ENCODE results near the gene ADM5.
A peak's percentile ranks its signal among the peaks of the same experiment; 100 is the strongest.

Gene ADM5

GRCh38 chr19:49676136-49676783, 13.1 kb upstream of the ADM5 start:
- Histone ChIP-seq H3K36me3 (ENCODE audit: control insufficient read depth, insufficient read depth, low read length, severe bottlenecking) (no peaks in the 10 kb centered on the region), H3K9me3 (ENCODE audit: control insufficient read depth, low read length) (no peaks in the 10 kb centered on the region), H3K9ac (ENCODE audit: low read length) (peak overlapping the region; percentile 95), H3K4me1 (ENCODE audit: control insufficient read depth, insufficient read depth, low read length) (peaks cover 33% of the 10 kb centered on the region), H3K4me3 (ENCODE audit: low read length) (peak overlapping the region; percentile 80), H3K27me3 (replicated peaks; ENCODE audit: control insufficient read depth, insufficient read depth, low read length) (no peaks in the 10 kb centered on the region)
- DNase-seq (ENCODE audit: low read depth): peak; percentile 94

GRCh38 chr19:49676784-49677230, 12.6 kb upstream of the ADM5 start:
- Histone ChIP-seq H3K4me1 (ENCODE audit: control insufficient read depth, insufficient read depth, low read length) (peaks cover 36% of the 10 kb centered on the region), H3K4me3 (ENCODE audit: low read length) (peak overlapping the region; percentile 97), H3K27me3 (replicated peaks; ENCODE audit: control insufficient read depth, insufficient read depth, low read length) (no peaks in the 10 kb centered on the region), H3K36me3 (ENCODE audit: control insufficient read depth, insufficient read depth, low read length, severe bottlenecking) (peaks cover 2% of the 10 kb centered on the region), H3K9ac (ENCODE audit: low read length) (peak overlapping the region; percentile 99), H3K9me3 (ENCODE audit: control insufficient read depth, low read length) (no peaks in the 10 kb centered on the region)
- peak; percentile 100 for DNase-seq (ENCODE audit: low read depth)

GRCh38 chr19:49677231-49677900, 12.0 kb upstream of the ADM5 start, which contains the start of gene PRMT1:
TSS of gene PRMT1 (plus strand) at chr19:49677271. CDS start at chr19:49677281, 10 bp downstream.
- Histone ChIP-seq H3K36me3 (ENCODE audit: control insufficient read depth, insufficient read depth, low read length, severe bottlenecking) (peaks cover 8% of the 10 kb centered on the region), H3K9me3 (ENCODE audit: control insufficient read depth, low read length) (no peaks in the 10 kb centered on the region), H3K27me3 (replicated peaks; ENCODE audit: control insufficient read depth, insufficient read depth, low read length) (no peaks in the 10 kb centered on the region), H3K4me1 (ENCODE audit: control insufficient read depth, insufficient read depth, low read length) (peaks cover 36% of the 10 kb centered on the region), H3K4me3 (ENCODE audit: low read length) (peak within 1 kb of the TSS; percentile 97), H3K9ac (ENCODE audit: low read length) (peak within 1 kb of the TSS; percentile 99)
- DNase-seq (ENCODE audit: low read depth): peak; percentile 62

GRCh38 chr19:49677901-49678674, 11.3 kb upstream of the ADM5 start:
- DNase-seq (ENCODE audit: low read depth): peak; percentile 83
- Histone ChIP-seq H3K27me3 (replicated peaks; ENCODE audit: control insufficient read depth, insufficient read depth, low read length) (no peaks in the 10 kb centered on the region), H3K36me3 (ENCODE audit: control insufficient read depth, insufficient read depth, low read length, severe bottlenecking) (peaks cover 13% of the 10 kb centered on the region), H3K4me3 (ENCODE audit: low read length) (peak overlapping the region; percentile 97), H3K4me1 (ENCODE audit: control insufficient read depth, insufficient read depth, low read length) (peaks cover 38% of the 10 kb centered on the region), H3K9me3 (ENCODE audit: control insufficient read depth, low read length) (no peaks in the 10 kb centered on the region), H3K9ac (ENCODE audit: low read length) (peak overlapping the region; percentile 99)

GRCh38 chr19:49678985-49679770, 10.2 kb upstream of the ADM5 start:
- DNase-seq (ENCODE audit: low read depth): no peak
- Histone ChIP-seq H3K9me3 (ENCODE audit: control insufficient read depth, low read length) (no peaks in the 10 kb centered on the region), H3K27me3 (replicated peaks; ENCODE audit: control insufficient read depth, insufficient read depth, low read length) (no peaks in the 10 kb centered on the region), H3K4me1 (ENCODE audit: control insufficient read depth, insufficient read depth, low read length) (peaks cover 38% of the 10 kb centered on the region), H3K9ac (ENCODE audit: low read length) (no peak overlapping the region), H3K36me3 (ENCODE audit: control insufficient read depth, insufficient read depth, low read length, severe bottlenecking) (peaks cover 21% of the 10 kb centered on the region), H3K4me3 (ENCODE audit: low read length) (no peak overlapping the region)

- DNase-seq (ENCODE audit: low read depth): no peak
- Histone ChIP-seq H3K27me3 (replicated peaks; ENCODE audit: control insufficient read depth, insufficient read depth, low read length) (no peaks in the 10 kb centered on the region), H3K36me3 (ENCODE audit: control insufficient read depth, insufficient read depth, low read length, severe bottlenecking) (peaks cover 28% of the 10 kb centered on the region), H3K9me3 (ENCODE audit: control insufficient read depth, low read length) (no peaks in the 10 kb centered on the region), H3K4me1 (ENCODE audit: control insufficient read depth, insufficient read depth, low read length) (peaks cover 38% of the 10 kb centered on the region), H3K9ac (ENCODE audit: low read length) (peak overlapping the region; percentile 73), H3K4me3 (ENCODE audit: low read length) (no peak overlapping the region)
Measured at GRCh38 chr19:49679771-49680413, 9.5 kb upstream of the ADM5 start.

GRCh38 chr19:49680421-49681351, 8.7 kb upstream of the ADM5 start:
- Histone ChIP-seq H3K27me3 (replicated peaks; ENCODE audit: control insufficient read depth, insufficient read depth, low read length) (no peaks in the 10 kb centered on the region), H3K4me3 (ENCODE audit: low read length) (no peak overlapping the region), H3K9ac (ENCODE audit: low read length) (peak overlapping the region; percentile 73), H3K4me1 (ENCODE audit: control insufficient read depth, insufficient read depth, low read length) (peaks cover 38% of the 10 kb centered on the region), H3K36me3 (ENCODE audit: control insufficient read depth, insufficient read depth, low read length, severe bottlenecking) (peaks cover 36% of the 10 kb centered on the region), H3K9me3 (ENCODE audit: control insufficient read depth, low read length) (no peaks in the 10 kb centered on the region)
- peak; percentile 92 for DNase-seq (ENCODE audit: low read depth)

- H3K4me1 ChIP-seq (ENCODE audit: control insufficient read depth, insufficient read depth, low read length): peaks cover 38% of the 10 kb centered on the region
- H3K27me3 ChIP-seq (replicated peaks; ENCODE audit: control insufficient read depth, insufficient read depth, low read length): no peaks in the 10 kb centered on the region
- peaks cover 43% of the 10 kb centered on the region for H3K36me3 ChIP-seq (ENCODE audit: control insufficient read depth, insufficient read depth, low read length, severe bottlenecking)
- no peak overlapping the region for H3K4me3 ChIP-seq (ENCODE audit: low read length)
- peak overlapping the region; percentile 70 for H3K9ac ChIP-seq (ENCODE audit: low read length)
- DNase-seq (ENCODE audit: low read depth): no peak
- no peaks in the 10 kb centered on the region for H3K9me3 ChIP-seq (ENCODE audit: control insufficient read depth, low read length)
Measured at GRCh38 chr19:49681830-49682229, 7.6 kb upstream of the ADM5 start.

GRCh38 chr19:49682274-49682673, 7.1 kb upstream of the ADM5 start:
- no peak for DNase-seq (ENCODE audit: low read depth)
- Histone ChIP-seq H3K4me1 (ENCODE audit: control insufficient read depth, insufficient read depth, low read length) (peaks cover 38% of the 10 kb centered on the region), H3K4me3 (ENCODE audit: low read length) (no peak overlapping the region), H3K9ac (ENCODE audit: low read length) (peak overlapping the region; percentile 70), H3K9me3 (ENCODE audit: control insufficient read depth, low read length) (no peaks in the 10 kb centered on the region), H3K36me3 (ENCODE audit: control insufficient read depth, insufficient read depth, low read length, severe bottlenecking) (peaks cover 47% of the 10 kb centered on the region), H3K27me3 (replicated peaks; ENCODE audit: control insufficient read depth, insufficient read depth, low read length) (no peaks in the 10 kb centered on the region)

Data from adipocyte (in vitro differentiated cells).